WTC11 (cell line): ENCODE results near the gene ALKBH6. TPM values are rescaled to one million over a fixed set of nuclear protein-coding genes. Genes with fewer than 3 reads are reported as not detected.

ENCODE experiments used
- ATAC-seq: fragments of 200-7000 bp; cut with Tn5 transposase; 2 replicates; pipeline ENCODE4 v1.10.0; 2021; ENCODE audit warnings: mild to moderate bottlenecking, moderate library complexity
- CTCF ChIA-PET: fragments of 300-600 bp; sonication (Branson Sonifier 250); formaldehyde crosslinking; loops from one replicate; lab custom pipeline; 2021; ENCODE audit warnings: antibody characterized with exemption; lab: Charles Lee
- POLR2A ChIA-PET: fragments of 350-600 bp; sonication (Branson Sonifier 250); formaldehyde crosslinking; loops from one replicate; lab custom pipeline; 2021; ENCODE audit warnings: antibody characterized with exemption; lab: Charles Lee
- DNase-seq: peaks from one replicate; pipeline ENCODE4 v3.0.0; 2021; ENCODE audit warnings: low spot score
- H3K27ac Mint-ChIP-seq: 2 replicates; pipeline ENCODE4 v1.8.0; 2021; ENCODE audit warnings: mixed read lengths
- H3K27me3 Mint-ChIP-seq: 2 replicates; pipeline ENCODE4 v1.8.0; 2021; ENCODE audit warnings: low read depth, mild to moderate bottlenecking, moderate library complexity, mixed read lengths
- H3K36me3 Mint-ChIP-seq: 2 replicates; pipeline ENCODE4 v1.8.0; 2021; ENCODE audit warnings: mixed read lengths
- H3K4me1 Mint-ChIP-seq: 2 replicates; pipeline ENCODE4 v1.8.0; 2022; ENCODE audit warnings: mixed read lengths
- H3K4me3 Mint-ChIP-seq: 2 replicates; pipeline ENCODE4 v1.8.0; 2021; ENCODE audit warnings: mild to moderate bottlenecking, moderate library complexity, mixed read lengths
- H3K9me3 Mint-ChIP-seq: 2 replicates; pipeline ENCODE4 v1.8.0; 2021; ENCODE audit warnings: mixed read lengths
- EMX1 ChIP-seq: fragments of 250-450 bp; sonication (Bioruptor Pico); IDR thresholded peaks from 2 replicates; pipeline ENCODE4 v1.8.0; 2021; ENCODE audit warnings: mild to moderate bottlenecking
- JAZF1 ChIP-seq: fragments of 250-450 bp; sonication (Bioruptor Pico); IDR thresholded peaks from 2 replicates; pipeline ENCODE4 v1.9.0; 2021; ENCODE audit warnings: moderate library complexity, mild to moderate bottlenecking, inconsistent platforms
- MXD4 ChIP-seq: fragments of 250-450 bp; sonication (Bioruptor Pico); IDR thresholded peaks from 2 replicates; pipeline ENCODE4 v1.8.0; 2021; ENCODE audit warnings: mild to moderate bottlenecking, moderate library complexity, borderline replicate concordance
- NFE2L1 ChIP-seq: sonication (generic); formaldehyde crosslinking; IDR thresholded peaks from 2 replicates; pipeline ENCODE4 v1.8.1; 2023; ENCODE audit warnings: missing genetic modification reagents
- OVOL2 ChIP-seq: fragments of 250-450 bp; sonication (Bioruptor Pico); IDR thresholded peaks from 2 replicates; pipeline ENCODE4 v1.9.0; 2021; ENCODE audit warnings: mild to moderate bottlenecking, borderline replicate concordance
- SMAD4 ChIP-seq: sonication (generic); formaldehyde crosslinking; IDR thresholded peaks from 2 replicates; pipeline ENCODE4 v1.8.0; 2022; ENCODE audit warnings: mild to moderate bottlenecking, missing genetic modification reagents
- SP1 ChIP-seq: sonication (generic); formaldehyde crosslinking; conservative IDR thresholded peaks from 2 replicates; pipeline ENCODE4 v1.8.1; 2022; ENCODE audit warnings: missing genetic modification reagents
- TP53 ChIP-seq: sonication (generic); formaldehyde crosslinking; IDR thresholded peaks from 2 replicates; pipeline ENCODE4 v1.8.1; 2023; ENCODE audit warnings: mild to moderate bottlenecking, missing genetic modification reagents
- ZNF138 ChIP-seq: sonication (generic); formaldehyde crosslinking; conservative IDR thresholded peaks from 2 replicates; pipeline ENCODE4 v1.8.1; 2022; ENCODE audit warnings: mild to moderate bottlenecking, moderate library complexity, missing genetic modification reagents
- total RNA-seq: library from RNA; stranded (reverse); gene quantifications from 3 replicates; pipeline ENCODE4 v1.2.3, GENCODE V29; 2021
- TF ChIP-seq, protein P1 (sequence below): fragments of 250-450 bp; sonication (Bioruptor Pico); IDR thresholded peaks from 2 replicates; pipeline ENCODE4 v1.8.0; 2021; ENCODE audit warnings: mild to moderate bottlenecking
- TF ChIP-seq, protein P2 (sequence below): sonication (generic); formaldehyde crosslinking; IDR thresholded peaks from 2 replicates; pipeline ENCODE4 v1.8.0; 2022; ENCODE audit warnings: mild to moderate bottlenecking, missing genetic modification reagents
- TF ChIP-seq, protein P3 (sequence below): fragments of 250-450 bp; sonication (Bioruptor Pico); IDR thresholded peaks from 2 replicates; pipeline ENCODE4 v1.9.0; 2021; ENCODE audit warnings: mild to moderate bottlenecking, borderline replicate concordance
- TF ChIP-seq, protein P4 (sequence below): sonication (generic); formaldehyde crosslinking; conservative IDR thresholded peaks from 2 replicates; pipeline ENCODE4 v1.8.1; 2022; ENCODE audit warnings: mild to moderate bottlenecking, missing genetic modification reagents
- TF ChIP-seq, protein P5 (sequence below): sonication (generic); formaldehyde crosslinking; conservative IDR thresholded peaks from 2 replicates; pipeline ENCODE4 v1.8.1; 2023; ENCODE audit warnings: mild to moderate bottlenecking, low read depth, missing genetic modification reagents, moderate library complexity
- TF ChIP-seq, protein P6 (sequence below): fragments of 250-450 bp; sonication (Bioruptor Pico); IDR thresholded peaks from 2 replicates; pipeline ENCODE4 v2.1.2; 2022; ENCODE audit warnings: mild to moderate bottlenecking, moderate library complexity
- TF ChIP-seq, protein P7 (sequence below): sonication (generic); formaldehyde crosslinking; IDR thresholded peaks from 2 replicates; pipeline ENCODE4 v1.8.0; 2023; ENCODE audit warnings: missing genetic modification reagents
- TF ChIP-seq, protein P8 (sequence below): sonication (generic); formaldehyde crosslinking; IDR thresholded peaks from 2 replicates; pipeline ENCODE4 v1.8.1; 2023; ENCODE audit warnings: mild to moderate bottlenecking, missing genetic modification reagents, moderate library complexity

Gene ALKBH6
- total RNA-seq, 1 experiment from 2014 or later: 28.1 TPM

DNA sequence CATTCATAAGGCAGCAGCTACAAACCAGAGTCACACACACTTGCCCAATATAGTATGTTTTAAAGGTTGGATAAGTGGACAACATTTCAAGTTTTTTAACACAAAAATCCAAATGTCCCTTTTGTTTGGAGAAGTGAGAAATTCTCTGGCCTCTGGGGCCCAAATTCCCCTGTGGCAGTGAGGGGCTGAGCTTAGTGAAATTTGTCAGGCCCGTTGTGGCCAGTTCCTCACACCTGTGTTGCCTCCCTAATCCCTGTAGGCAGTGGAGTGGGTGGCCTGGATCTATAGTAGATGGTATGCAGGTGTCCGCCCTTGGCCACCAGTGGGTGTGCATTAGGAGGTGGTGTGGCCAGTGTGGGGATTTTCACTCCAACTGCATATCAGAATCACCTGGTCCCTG, 47.4 kb upstream of the ALKBH6 start:
- no peak overlapping the region for H3K4me3 Mint-ChIP-seq
- ChIA-PET CTCF (interaction anchor here (1.4 kb wide), 1 partner anchor 53 kb away, joined by 3 read pairs; the partner anchor contains the start of gene POLR2I), POLR2A (no interaction called here)
- no peaks in the 10 kb centered on the region for H3K27me3 Mint-ChIP-seq
- peaks cover 1% of the 10 kb centered on the region for H3K4me1 Mint-ChIP-seq
- DNase-seq: no peak
- TF ChIP-seq, protein P1, sequence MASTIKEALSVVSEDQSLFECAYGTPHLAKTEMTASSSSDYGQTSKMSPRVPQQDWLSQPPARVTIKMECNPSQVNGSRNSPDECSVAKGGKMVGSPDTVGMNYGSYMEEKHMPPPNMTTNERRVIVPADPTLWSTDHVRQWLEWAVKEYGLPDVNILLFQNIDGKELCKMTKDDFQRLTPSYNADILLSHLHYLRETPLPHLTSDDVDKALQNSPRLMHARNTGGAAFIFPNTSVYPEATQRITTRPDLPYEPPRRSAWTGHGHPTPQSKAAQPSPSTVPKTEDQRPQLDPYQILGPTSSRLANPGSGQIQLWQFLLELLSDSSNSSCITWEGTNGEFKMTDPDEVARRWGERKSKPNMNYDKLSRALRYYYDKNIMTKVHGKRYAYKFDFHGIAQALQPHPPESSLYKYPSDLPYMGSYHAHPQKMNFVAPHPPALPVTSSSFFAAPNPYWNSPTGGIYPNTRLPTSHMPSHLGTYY (CRISPR knock-in tag): no peak
- no peak for TF ChIP-seq EMX1
- TF ChIP-seq, protein P2, sequence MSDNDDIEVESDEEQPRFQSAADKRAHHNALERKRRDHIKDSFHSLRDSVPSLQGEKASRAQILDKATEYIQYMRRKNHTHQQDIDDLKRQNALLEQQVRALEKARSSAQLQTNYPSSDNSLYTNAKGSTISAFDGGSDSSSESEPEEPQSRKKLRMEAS (CRISPR knock-in tag): no peak
- no peak for TF ChIP-seq NFE2L1 (CRISPR knock-in tag)
- TF ChIP-seq, protein P3, sequence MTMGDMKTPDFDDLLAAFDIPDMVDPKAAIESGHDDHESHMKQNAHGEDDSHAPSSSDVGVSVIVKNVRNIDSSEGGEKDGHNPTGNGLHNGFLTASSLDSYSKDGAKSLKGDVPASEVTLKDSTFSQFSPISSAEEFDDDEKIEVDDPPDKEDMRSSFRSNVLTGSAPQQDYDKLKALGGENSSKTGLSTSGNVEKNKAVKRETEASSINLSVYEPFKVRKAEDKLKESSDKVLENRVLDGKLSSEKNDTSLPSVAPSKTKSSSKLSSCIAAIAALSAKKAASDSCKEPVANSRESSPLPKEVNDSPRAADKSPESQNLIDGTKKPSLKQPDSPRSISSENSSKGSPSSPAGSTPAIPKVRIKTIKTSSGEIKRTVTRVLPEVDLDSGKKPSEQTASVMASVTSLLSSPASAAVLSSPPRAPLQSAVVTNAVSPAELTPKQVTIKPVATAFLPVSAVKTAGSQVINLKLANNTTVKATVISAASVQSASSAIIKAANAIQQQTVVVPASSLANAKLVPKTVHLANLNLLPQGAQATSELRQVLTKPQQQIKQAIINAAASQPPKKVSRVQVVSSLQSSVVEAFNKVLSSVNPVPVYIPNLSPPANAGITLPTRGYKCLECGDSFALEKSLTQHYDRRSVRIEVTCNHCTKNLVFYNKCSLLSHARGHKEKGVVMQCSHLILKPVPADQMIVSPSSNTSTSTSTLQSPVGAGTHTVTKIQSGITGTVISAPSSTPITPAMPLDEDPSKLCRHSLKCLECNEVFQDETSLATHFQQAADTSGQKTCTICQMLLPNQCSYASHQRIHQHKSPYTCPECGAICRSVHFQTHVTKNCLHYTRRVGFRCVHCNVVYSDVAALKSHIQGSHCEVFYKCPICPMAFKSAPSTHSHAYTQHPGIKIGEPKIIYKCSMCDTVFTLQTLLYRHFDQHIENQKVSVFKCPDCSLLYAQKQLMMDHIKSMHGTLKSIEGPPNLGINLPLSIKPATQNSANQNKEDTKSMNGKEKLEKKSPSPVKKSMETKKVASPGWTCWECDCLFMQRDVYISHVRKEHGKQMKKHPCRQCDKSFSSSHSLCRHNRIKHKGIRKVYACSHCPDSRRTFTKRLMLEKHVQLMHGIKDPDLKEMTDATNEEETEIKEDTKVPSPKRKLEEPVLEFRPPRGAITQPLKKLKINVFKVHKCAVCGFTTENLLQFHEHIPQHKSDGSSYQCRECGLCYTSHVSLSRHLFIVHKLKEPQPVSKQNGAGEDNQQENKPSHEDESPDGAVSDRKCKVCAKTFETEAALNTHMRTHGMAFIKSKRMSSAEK (CRISPR knock-in tag): no peak
- TF ChIP-seq, protein P4, sequence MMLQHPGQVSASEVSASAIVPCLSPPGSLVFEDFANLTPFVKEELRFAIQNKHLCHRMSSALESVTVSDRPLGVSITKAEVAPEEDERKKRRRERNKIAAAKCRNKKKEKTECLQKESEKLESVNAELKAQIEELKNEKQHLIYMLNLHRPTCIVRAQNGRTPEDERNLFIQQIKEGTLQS: no peak
- TF ChIP-seq TP53 (CRISPR knock-in tag): no peak
- ATAC-seq: no peak
- no peaks in the 10 kb centered on the region for H3K9me3 Mint-ChIP-seq
- no peak overlapping the region for H3K27ac Mint-ChIP-seq
- H3K36me3 Mint-ChIP-seq: peaks cover 48% of the 10 kb centered on the region

DNA sequence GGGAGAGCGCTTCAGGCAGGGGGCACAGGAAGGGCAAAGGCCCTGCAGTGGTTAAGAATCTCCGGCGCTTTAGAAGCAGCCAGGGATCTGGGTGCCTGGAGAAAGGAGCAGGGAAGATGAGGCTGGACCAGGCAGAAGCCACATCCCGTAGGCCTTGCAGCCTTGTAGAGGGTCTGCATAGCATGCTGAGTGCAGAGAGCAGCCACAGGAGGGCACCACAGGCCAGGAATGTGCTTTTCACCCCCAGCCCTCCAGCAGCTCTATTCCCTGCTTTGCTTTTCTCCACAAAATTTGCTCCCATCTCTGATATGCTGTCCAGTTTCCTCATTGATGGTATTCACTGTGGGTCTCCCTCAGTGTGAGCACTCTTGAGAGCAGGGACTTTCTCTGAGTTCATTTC, 46.4 kb upstream of the ALKBH6 start:
- ChIA-PET CTCF (interaction anchor here (0.6 to 1.4 kb wide), 4 partner anchors 18 to 83 kb away, joined by 3 read pairs; partner anchors contain the start of gene POLR2I), POLR2A (interaction anchor here (0.6 kb wide), 1 partner anchor 58 kb away, joined by 4 read pairs; no protein-coding TSS in a partner anchor)
- Mint-ChIP-seq H3K27me3 (no peaks in the 10 kb centered on the region), H3K27ac (no peak overlapping the region), H3K4me3 (no peak overlapping the region), H3K4me1 (peaks cover 8% of the 10 kb centered on the region), H3K9me3 (no peaks in the 10 kb centered on the region), H3K36me3 (peaks cover 39% of the 10 kb centered on the region)
- DNase-seq: peak; percentile 54
- peak; percentile 92 for ATAC-seq
- TF ChIP-seq, protein P5, sequence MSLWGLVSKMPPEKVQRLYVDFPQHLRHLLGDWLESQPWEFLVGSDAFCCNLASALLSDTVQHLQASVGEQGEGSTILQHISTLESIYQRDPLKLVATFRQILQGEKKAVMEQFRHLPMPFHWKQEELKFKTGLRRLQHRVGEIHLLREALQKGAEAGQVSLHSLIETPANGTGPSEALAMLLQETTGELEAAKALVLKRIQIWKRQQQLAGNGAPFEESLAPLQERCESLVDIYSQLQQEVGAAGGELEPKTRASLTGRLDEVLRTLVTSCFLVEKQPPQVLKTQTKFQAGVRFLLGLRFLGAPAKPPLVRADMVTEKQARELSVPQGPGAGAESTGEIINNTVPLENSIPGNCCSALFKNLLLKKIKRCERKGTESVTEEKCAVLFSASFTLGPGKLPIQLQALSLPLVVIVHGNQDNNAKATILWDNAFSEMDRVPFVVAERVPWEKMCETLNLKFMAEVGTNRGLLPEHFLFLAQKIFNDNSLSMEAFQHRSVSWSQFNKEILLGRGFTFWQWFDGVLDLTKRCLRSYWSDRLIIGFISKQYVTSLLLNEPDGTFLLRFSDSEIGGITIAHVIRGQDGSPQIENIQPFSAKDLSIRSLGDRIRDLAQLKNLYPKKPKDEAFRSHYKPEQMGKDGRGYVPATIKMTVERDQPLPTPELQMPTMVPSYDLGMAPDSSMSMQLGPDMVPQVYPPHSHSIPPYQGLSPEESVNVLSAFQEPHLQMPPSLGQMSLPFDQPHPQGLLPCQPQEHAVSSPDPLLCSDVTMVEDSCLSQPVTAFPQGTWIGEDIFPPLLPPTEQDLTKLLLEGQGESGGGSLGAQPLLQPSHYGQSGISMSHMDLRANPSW (CRISPR knock-in tag): no peak
- TF ChIP-seq, protein P6, sequence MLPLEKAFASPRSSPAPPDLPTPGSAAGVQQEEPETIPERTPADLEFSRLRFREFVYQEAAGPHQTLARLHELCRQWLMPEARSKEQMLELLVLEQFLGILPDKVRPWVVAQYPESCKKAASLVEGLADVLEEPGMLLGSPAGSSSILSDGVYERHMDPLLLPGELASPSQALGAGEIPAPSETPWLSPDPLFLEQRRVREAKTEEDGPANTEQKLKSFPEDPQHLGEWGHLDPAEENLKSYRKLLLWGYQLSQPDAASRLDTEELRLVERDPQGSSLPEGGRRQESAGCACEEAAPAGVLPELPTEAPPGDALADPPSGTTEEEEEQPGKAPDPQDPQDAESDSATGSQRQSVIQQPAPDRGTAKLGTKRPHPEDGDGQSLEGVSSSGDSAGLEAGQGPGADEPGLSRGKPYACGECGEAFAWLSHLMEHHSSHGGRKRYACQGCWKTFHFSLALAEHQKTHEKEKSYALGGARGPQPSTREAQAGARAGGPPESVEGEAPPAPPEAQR (CRISPR knock-in tag): no peak
- no peak for TF ChIP-seq SMAD4 (CRISPR knock-in tag)
- TF ChIP-seq EMX1: no peak
- TF ChIP-seq MXD4 (CRISPR knock-in tag): no peak
- TF ChIP-seq, protein P7, sequence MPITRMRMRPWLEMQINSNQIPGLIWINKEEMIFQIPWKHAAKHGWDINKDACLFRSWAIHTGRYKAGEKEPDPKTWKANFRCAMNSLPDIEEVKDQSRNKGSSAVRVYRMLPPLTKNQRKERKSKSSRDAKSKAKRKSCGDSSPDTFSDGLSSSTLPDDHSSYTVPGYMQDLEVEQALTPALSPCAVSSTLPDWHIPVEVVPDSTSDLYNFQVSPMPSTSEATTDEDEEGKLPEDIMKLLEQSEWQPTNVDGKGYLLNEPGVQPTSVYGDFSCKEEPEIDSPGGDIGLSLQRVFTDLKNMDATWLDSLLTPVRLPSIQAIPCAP (CRISPR knock-in tag): no peak
- TF ChIP-seq, protein P3 (CRISPR knock-in tag): no peak
- no peak for TF ChIP-seq ZNF138 (CRISPR knock-in tag)
- TF ChIP-seq OVOL2 (CRISPR knock-in tag): no peak
- TF ChIP-seq, protein P8, sequence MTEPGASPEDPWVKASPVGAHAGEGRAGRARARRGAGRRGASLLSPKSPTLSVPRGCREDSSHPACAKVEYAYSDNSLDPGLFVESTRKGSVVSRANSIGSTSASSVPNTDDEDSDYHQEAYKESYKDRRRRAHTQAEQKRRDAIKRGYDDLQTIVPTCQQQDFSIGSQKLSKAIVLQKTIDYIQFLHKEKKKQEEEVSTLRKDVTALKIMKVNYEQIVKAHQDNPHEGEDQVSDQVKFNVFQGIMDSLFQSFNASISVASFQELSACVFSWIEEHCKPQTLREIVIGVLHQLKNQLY: no peak
- no peak for TF ChIP-seq JAZF1 (CRISPR knock-in tag)
- no peak for TF ChIP-seq SP1 (CRISPR knock-in tag)
